ENCODE data around the gene ZNF292. TPM values are rescaled to one million over a fixed set of nuclear protein-coding genes. Genes with fewer than 3 reads are reported as not detected.
"Not testable (repeated sequence)": the region's sequence is repeated elsewhere in the genome, so short reads cannot be mapped to it uniquely, and the experiment has no call there.

ZNF292 gene
- total RNA-seq, 1 donor from 2014 or later, result 71.3 TPM

DNA sequence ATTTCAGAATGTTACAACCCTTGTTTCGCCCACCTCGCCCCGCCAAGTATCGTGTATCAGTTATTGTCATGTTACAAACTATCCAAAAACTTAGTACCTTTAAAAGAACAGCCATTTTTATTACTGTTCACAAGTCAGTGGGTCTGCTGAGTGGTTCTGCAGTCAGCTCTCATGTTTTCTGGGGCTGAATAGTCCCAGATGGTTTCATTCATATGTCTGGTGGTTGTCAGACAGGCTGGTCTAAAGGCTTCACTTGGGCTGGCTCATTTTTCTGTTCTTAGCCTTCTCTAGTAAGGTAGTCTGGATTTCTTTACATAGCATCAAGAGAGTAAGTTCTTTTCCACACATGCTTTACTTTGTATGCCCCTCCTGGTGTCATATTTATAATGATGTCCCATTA is 8.6 kb downstream of the ZNF292 start:
- no peak for DNase-seq

GRCh38 chr6:87164506-87164905 is 9.1 kb downstream of the ZNF292 start:
- DNase-seq, result no peak

GRCh38 chr6:87165185-87165584 is 9.8 kb downstream of the ZNF292 start:
- DNase-seq, result no peak

GRCh38 chr6:87171938-87172633 is 16.7 kb downstream of the ZNF292 start:
- no peak for DNase-seq

- no peak for DNase-seq
Measured at GRCh38 chr6:87174078-87174579, 18.8 kb downstream of the ZNF292 start.

DNA sequence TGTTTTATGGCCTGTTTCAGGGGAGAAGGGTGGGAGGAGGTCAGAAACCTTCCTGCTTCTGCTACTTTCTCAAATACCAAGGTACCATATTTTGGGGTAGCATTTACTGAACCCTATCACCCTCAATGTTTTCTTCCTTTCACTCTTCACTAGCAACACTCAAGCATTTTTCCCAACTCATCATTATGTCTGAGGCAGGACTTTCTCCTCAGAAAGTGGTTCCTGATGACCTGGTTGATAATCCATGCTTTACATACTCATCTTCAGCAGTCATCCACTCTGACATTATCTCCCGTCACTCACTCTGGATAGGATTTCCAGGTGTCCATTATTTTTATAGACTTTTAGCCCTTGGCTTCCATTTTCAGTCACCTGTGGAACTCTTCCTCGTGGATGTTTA is 21.1 kb downstream of the ZNF292 start:
- DNase-seq, result no peak

DNA sequence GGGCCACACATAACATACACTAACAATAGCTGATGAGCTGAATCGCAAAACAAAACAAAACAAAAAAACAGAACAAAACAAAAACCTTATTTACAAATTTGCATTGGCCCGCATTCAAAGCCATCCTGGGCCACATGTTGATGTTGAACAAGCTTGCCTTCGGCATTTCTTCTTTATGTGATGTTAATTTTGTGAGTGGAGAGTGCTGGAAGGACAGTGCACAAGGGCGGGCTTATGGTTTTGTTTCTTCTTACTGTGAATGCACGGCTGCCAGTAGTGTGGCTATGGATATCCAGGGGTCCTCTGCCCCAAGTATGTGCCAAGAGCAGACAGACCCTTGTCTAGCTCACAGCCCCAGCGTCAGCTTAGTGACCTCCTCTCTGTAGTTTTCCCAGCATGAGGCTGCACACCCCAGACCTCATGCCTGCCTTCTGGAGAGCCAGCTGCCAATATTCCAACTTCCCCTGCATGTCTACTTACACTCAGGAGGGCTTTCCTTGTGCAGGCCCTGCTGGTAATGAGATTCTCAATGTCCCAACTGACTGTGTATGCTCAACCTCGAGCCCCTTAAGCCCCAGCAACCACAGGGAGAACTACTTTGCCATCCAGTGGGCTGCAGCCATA is 24.9 kb downstream of the ZNF292 start:
- DNase-seq, result no peak

DNA sequence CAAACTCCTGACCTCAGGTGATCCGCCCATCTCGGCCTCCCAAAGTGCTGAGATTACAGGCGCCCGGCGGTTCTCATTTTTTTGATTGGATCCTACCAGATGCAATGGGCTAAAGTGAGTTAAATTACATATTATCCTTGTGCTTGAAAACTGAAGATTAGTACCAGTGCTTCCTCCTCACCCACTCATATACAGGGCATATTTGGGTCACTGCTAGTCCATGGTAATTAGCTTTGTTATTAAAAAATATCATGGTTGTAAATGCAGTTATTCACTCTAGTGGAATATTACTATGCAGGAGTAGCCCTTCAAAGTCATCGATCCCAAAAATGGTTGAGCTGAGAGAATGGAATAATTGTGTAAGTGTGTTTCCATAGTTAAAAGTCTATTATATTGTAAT is 26.5 kb downstream of the ZNF292 start:
- no peak for DNase-seq

GRCh38 chr6:87182321-87182720 is 27.0 kb downstream of the ZNF292 start:
- DNase-seq, result no peak

DNA sequence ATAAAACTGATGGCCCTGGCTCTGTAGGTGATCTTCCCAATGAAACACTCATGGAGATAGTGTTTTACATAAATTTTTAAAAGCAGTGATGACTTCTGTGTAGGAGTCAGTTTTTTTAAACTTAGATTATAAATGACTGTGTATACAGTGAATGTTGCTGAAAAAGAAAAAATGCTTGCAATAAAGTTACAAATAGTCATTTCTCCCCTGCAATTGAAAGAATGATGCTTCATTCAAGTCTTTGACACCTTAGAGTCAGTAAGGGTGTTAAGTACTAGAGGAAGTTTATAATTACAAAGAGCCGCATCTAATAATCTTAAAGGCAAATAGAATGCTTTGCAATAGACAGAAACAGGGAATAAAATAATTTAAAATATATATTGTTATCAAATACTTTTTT is 27.6 kb downstream of the ZNF292 start:
- DNase-seq, result no peak

DNA sequence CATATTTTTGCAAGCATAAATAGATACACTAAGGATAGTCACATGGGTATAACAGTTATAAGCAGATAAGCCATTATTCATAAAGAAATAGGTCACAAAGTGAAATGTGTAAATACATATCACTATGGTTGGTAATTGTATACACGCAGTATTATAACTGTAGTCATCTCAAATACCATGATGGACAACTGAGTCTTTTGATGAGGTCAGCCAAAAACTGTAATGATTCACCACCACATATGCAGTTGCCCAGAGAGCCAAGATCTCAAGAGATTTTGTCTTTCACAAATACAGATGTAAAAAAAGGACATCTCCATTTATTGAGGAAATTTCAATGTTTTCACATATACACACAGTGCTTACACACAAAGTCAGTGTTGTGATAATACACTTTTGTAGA is 28.3 kb downstream of the ZNF292 start:
- DNase-seq, result no peak

DNA sequence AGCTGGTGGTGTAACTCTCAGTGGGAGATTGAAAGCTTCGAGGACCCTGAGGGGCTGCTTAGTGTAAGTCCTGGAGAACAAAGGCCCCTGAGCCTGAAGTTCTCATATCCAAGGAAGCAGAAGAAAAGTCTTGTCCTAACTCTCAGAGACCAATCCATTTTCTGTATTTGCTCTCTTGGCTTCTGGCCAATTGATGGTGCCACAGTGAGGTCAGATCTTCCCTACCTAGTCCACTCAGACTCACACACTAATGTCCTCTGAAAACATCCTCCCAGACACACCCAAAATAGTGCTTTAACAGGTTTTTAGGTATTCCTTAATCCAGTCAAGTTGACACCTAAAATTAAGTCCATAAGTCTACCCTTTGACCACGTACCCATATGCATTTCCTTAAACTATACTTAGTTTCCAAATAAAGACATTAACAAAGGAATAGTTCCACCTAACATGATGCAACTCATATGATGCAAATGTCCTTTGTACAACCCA is 29.4 kb downstream of the ZNF292 start:
- DNase-seq, result no peak

DNA sequence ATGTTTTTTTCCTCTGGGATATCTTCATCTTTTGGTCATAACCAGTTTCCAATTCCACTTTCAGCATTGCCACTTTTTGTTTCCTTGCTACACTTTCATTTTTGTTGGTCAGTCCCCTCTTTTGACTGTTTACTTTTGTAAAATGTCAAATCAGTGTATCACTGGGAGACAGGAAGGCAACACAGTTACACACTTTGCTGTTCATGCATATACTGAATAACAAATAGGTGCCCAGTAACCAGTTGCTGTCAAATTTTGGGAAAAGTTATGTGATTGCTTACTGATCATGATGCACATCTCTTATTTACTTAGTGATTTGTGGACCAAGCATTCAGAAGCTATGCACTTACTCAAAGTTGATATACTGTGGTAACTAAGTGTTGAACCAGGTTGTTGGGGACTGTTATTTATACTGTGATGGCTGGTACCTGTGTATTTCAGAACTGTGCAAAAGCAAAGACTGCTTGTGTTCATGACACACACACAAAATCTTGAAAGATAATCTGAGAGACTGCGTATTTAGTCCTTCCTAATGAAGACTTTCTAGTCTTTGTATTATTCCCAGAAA is 41.0 kb downstream of the ZNF292 start:
- no peak for DNase-seq

- no peak for DNase-seq
Measured at GRCh38 chr6:87197547-87197946, 42.2 kb downstream of the ZNF292 start.

DNA sequence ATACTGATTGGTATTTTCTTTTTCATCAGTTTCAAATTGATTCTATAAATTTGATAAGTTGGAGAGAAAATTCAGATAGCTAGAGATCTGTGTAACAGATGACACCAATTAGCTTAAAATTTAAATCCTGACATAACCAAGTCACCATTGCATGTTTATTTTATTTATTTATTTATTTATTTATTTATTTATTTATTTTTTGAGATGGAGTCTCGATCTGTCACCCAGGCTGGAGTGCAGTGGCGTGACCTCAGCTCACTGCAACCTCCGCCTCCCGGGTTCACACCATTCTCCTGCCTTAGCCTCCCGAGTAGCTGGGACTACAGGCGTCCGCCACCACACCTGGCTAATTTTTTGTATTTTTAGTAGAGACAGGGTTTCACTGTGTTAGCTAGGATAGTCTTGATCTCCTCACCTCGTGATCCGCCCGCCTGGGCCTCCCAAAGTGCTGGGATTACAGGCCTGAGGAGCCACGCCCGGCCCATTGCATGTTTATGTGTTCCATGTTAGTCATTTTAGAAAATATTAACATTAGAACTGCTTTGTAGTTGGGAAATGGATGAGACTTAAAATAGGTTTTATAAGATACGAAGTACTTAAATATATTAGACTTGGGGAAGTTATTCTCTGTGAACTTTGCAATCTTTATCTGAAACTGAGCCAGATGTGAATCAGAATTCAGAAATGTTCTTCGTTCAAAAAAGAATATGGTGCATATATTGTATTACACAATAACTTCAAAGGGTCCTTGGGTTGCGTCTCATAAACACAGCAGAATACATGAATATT is 42.9 kb downstream of the ZNF292 start:
- DNase-seq, result not testable (repeated sequence)

DNA sequence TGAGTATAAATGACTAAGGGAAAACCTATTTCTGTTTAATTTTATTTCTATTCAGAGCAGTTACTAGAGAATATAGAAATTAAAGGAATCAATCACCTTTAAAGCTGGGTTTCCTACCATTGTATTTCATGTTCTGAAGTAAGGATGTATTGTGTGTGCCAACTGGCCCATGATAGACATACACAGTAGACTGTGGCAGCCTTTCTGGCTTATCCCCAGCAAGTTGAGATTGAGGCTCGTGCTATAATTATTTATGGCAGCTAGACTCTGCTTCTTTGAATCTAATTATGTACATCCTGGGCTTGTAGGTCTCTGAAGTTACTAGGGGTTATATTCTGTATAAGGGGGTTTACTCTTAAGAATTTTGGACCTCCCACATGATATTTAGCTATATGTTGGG is 44.4 kb downstream of the ZNF292 start:
- no peak for DNase-seq

GRCh38 chr6:87200469-87201175 is 45.3 kb downstream of the ZNF292 start:
- no peak for DNase-seq

- no peak for DNase-seq
Measured at GRCh38 chr6:87203448-87204023, 48.2 kb downstream of the ZNF292 start.

DNA sequence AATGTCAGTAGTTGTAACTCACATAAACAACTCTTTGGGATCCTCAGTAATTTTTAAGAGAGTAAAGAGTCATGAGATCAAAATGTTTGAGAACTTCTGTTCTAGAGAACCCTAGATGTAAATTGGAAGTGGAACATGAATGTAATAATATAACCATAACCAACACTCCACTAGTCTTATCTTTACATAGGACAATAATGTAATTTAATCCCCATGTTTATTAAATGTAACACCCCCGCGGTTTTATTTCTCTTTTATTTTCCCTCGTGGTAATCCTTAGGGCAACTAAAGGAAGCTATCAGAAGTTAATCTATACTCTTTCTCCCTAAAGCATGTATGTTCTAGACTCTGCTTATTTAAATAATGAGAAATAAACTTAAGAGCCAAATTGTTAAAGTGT is 54.4 kb downstream of the ZNF292 start:
- DNase-seq, result no peak

DNA sequence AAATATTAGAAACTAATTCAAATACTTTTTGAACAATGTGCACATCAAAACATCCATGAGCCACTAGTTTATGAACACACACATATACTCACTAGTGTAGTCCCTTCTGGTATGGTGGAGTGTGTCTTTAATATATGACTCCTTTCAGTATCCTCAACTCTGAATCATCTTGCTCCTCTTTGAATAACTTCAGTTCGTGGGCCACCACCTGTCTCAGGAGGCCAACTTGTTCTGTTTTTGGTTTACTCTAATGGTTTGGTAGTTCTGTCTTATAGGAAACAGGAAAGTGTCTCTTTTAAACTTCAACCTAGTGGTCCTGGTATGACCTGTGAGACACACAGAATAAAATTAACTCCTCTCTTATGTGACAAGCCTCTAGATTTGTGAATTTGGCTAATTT is 55.6 kb downstream of the ZNF292 start:
- no peak for DNase-seq

DNA sequence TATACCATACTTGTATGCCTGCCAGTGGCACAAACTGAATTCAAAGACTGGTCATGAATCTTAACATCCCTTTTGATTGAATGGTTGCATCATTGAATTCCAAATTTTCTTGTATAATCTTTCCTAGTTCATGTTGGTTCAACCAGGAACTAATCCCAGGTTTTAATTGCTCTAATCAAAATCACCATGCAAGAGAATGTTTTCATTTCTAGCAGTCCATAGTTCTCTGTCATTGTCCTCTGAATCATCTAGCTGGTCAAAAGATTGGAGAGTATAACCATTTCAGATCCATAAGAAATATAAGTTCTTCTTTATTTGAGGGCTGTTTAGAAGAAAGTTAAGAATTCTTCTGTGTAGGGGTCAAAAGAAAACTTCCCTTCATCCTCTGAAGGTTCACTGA is 57.2 kb downstream of the ZNF292 start:
- DNase-seq, result no peak

- no peak for DNase-seq
Measured at GRCh38 chr6:87213364-87213763, 58.0 kb downstream of the ZNF292 start.
